NCI-H2029 treated with DMSO at 0.1 percent for 48 hours (cell line): ENCODE results near the gene COP1.

ENCODE experiments used
- DNase-seq: peaks from one replicate; lab custom pipeline; 2025; lab: John Stamatoyannopoulos, UW

The COP1 gene

DNA sequence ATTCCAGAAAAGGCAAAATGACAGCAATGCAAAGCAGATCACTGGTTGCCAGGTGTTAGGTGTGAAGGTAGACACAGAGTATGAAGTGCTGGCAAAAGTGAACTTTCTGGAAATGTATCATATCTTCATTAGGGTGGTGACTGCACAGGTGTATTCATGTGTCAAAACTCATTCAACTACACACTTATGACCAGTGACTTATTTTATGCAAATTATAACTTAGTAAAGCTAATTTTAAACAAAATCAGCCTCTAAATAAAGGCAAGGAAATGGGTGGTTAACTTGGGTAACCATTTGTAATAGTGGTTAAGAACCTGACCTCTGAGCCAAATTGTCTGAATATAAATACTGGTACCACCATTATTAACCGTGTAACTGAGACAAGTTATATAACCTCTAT, 7.4 kb downstream of the COP1 start:
- DNase-seq: no peak

DNA sequence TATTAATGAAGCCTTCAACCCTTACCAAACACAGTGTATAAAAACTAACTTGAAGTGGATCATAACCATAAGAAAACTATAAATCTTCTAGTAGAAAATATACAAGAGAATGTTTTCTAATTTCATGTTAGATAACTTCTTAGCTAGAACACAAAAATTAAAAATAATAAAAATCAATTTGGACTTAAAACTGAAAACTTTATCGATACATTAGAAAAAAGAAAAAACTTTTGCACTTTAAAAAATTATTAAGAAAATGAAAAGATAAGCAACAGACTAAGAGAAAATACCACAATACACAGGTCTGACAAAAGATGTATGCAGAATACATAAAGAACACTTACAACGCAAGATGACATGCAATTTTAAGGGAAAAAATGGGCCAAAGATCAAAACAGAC, 8.7 kb downstream of the COP1 start:
- no peak for DNase-seq

DNA sequence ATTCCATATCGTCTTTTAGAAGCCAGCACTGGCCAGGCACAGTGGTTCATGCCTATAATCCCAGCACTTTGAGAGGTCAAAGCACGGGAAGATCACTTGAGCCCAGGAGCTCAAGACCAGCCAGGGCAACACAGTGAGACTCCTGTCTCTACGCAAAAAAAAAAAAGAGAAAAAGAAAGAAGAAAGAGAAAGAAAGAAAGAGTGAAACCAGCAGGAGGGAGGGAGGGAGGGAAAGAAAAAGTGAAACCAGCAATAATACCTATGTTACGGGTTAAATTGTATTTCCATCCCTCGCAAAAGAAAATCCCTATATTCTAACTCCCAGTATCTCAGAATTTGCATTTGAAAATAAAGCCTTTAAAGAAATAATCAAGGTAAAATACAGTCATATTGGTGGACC, 10.4 kb downstream of the COP1 start:
- no peak for DNase-seq

DNA sequence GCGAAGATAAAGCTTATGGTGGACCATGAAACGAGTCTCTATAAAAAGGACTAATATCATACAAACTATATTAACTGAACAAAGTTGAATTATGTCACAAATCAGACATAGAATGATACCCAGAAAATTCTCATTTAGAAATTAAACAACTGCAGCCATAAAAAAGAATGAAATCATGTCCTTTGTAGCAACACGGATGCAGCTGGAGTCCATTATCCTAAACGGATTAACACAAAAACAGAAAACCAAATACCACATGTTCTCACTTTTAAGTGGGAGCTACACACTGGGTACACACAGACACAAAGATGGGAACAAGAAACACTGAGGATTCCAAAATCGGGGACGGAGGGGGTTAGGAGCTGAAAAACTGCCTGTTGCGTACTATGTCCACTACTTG, 11.5 kb downstream of the COP1 start:
- no peak for DNase-seq

DNA sequence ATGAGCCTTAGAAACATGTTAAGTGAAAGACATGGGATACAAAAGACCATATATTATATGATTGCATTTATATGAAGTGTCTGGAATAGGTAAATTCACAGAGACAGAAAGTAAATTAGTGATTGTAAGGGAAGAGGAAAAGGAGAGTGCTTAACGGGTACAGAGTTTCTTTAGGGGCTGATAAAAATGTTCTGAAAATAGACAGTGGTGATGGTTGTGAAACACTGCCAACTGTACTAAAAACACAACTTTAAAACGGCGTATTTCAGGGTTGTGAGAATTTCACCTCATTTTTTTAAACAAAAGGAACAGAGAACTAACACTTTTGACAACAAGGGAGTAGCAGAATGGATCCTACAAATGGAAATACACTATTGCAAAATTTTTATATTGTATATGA, 13.4 kb downstream of the COP1 start:
- no peak for DNase-seq

DNA sequence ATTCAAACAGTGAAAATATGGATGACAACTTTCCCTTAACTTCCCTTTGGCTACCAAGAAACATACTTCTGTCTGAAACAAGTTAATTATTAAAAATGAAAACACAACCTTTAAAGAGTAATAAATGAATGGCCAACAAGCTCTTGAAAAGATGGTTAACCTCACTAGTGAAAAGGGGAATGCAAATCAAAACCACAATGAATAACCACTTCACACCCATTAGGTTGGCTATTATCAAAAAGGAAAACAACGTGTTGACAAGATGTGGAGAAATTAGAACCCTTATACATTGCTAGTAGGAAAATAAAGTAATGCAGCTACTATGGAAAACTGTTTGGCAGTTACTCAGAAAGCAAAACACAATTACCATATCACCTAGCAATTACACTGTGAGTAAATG, 14.1 kb downstream of the COP1 start:
- no peak for DNase-seq

DNA sequence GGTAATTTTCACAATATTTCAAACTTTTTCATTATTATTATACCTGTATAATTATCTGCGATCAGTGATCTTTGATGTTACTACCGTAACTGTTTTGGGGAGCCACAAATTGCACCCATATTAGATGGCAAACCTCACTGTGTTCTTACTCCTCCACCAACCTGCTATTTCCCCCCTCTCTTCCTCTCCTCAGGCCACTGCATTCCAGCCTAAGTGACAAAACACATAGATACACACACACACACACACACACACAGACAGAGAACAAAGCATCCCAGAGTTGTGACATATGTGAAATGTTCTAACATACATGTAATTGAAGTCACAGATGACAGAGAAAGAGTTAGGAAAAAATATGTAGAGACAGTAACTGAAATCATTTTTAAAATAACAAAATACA, 18.5 kb downstream of the COP1 start:
- no peak for DNase-seq

DNA sequence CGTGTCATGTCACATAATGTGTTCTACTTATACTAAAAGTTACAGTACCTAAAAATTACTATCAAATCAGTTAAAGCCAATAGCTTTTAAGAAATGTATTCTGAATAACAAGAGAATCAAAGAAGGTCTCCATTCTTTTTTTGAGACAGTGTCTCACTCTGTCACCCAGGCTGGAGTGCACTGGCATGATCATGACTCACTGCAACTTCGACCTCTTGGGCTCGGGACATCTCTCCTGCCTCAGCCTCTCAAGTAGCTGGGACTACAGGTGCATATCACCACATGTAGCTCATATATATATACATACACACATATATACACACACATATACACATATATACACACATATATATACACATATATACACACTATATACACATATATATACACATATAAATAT, 20.1 kb downstream of the COP1 start:
- DNase-seq: no peak

DNA sequence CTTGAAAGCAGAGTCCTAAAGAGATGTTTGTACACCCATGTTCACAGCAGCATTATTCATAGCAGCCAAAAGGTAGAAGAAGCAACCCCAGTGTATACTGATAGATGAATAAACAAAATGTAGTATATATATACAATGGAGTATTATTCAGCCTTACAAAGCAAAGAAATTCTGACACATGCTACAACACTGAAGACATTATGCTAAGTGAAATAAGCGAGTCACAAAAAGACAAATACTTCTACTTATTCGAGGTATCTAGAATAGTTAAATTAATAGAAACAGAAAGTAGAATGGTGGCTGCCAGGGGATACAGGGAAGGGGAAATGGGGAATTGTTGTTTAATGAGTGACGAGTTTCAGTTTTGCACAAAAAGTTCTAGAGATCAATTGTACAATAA, 23.5 kb downstream of the COP1 start:
- DNase-seq: no peak

DNA sequence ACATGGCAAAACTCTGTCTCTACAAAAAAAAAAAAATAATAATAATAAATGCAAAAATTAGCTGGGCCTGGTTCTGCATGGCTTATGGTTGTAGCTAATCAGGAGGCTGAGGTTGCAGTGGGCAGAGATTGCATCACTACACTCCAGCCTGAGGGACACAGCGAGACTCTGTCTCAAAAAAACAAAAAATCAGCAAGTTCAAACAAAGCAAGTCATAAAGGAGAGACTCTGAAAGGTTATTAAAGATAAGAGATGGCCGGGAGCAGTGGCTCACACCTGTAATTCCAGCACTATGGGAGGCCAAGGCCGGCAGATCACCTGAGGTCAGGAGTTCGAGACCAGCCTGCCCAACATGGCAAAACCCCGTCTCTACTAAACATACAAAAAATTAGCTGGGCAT, 28.8 kb downstream of the COP1 start:
- no peak for DNase-seq

DNA sequence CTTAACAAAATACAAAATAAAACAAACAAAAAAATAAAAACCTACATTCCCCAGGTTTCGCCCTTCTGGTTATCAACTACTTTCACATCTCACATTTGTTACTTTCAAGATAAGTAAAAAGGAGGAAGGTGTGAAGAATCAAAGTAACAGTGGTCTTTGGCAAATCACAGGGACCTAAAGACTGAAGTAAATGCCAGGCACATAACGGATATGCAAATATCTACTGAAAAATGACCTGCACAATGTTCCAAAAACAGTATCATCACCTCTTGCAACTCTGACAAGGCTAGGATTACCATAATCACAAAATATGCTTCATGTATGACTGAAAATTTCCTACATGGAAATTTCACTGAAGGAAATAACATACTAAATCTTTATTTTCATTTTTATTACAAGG, 29.3 kb downstream of the COP1 start:
- DNase-seq: no peak

DNA sequence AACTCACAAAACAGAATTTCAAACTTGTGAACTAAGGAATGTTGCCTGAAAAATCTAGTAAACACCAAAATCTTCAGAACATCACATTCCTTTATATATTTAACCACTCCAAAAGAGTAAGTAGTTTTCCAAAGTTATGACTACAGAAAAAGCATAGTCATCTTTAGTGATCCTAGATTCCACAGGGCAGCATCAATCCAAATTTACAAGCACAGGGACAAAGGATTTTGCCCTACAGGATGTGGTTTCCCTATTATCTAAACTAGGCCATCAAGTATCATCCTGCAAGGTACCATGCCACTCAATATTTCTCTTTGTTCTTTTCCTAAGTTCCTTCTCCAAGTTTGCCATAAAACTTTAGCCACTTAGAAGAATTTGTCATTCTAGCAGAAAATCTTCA, 33.0 kb downstream of the COP1 start:
- DNase-seq: no peak

DNA sequence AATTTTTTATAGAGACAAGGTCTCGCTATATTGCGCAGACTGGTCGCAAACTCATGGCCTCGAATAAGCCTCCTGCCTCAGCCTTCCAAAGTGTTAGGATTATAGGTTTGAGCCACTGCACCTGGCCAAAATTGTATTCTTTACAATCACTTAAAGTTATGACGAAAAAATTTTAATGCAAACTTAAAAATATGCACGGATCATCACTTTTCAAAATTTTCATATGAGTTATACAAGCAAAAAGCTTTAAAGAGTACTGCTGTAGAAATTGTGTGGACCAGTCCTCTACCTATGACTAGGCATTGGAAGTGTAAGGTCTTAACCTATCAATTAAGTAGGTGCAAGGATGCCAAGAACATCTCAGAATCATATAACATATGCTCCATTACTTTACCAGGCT, 34.9 kb downstream of the COP1 start:
- no peak for DNase-seq

DNA sequence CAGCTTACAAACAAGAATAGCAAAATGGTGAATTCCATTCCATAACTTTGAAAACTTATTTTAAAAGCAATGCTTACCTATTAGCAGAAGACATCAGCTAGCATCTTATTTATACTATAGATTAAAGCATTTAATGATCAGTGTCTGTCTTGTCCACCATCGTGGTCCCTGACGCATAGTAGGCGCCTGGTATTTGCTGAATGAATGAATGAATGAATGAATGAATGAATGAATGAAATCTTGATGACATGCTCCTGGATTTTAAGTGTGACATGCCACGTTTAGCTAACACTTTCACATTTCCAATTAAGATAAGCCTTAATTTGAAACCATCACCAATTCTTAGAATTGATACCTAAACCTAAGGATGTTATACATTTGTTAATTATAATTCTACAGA, 39.9 kb downstream of the COP1 start:
- no peak for DNase-seq

DNA sequence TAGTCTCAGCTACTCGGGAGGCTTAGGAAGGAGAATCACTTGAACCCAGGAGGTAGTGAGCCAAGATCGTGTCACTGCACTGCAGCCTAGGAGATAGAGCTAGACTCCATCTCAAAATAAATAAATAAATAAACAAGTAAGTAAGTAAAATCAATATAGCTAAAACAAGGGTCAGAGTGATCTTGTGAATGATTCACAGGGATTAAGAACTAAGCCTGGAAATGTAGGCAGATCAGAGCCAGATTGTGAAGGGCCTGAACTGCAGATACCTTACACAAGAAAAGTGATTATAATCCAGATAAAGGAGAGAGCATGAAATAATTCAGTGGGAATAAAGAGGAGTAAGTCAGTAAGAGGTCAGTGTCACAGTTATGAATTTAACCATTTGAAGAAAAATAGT, 41.5 kb downstream of the COP1 start:
- DNase-seq: no peak

DNA sequence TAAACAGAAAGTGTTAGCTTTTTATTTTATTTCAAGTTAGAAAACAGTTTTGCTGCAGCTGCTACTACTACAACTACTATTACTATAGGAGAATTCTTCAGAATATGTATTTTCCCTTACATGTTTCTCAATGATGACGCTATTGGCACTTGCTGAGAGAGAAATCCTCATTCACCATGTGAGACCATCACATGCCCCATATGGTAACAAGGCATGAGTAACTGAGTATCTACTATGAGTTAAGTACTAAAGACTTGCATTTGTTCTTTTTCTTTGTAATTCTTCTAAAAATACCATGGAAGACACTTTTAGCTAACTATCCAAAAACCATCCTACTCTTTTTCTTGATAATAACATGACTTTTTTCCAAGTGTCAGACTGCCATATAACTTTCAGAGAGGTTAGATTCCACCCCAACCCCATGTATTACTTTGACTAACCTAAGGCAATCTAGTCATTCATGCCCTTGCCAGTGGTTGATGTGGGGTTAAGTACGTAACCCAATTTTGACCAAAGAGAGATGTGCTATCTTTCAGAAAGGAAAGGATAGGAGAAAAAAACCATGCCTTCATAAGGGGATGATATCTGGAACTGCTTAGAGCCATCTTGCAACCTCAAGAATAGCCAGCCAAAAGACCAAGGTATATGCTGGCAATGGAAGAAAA, 42.9 kb downstream of the COP1 start:
- no peak for DNase-seq

DNA sequence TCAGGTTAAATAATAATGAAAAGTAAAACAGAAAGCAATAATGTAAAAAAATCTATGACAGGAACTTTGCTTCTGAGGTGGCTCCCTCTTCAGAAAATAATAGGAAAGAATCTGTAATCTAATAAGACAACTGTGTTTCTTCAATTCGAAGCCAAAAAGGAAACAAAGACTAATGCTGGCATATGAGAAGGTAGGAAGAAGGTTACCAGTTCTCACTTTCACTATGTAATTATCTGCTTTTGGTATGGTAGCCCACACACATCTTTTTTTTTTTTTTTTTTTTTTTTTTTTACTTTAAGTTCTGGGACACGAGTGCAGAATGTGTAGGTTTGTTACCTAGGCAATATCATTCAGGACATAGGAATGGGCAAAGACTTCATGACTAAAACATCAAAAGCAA, 47.1 kb downstream of the COP1 start:
- DNase-seq: no peak

DNA sequence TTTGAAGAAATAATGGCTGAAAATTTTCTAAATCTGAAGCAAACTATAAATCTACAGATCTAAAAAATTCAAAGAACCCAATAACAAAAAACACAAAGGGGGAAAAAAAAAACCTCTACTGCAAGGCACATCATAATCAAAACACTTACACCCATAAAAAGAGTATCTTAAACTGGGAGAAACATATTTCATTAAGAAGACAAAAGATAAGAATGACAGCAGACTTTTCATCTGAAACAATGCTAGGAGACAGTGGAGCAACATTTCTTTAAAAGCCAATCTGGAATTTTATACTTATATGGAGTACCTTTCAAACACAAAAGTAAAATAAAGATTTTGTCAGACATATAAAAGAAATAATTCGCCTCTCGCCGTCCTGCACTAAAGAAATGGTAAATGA, 49.1 kb downstream of the COP1 start:
- no peak for DNase-seq

DNA sequence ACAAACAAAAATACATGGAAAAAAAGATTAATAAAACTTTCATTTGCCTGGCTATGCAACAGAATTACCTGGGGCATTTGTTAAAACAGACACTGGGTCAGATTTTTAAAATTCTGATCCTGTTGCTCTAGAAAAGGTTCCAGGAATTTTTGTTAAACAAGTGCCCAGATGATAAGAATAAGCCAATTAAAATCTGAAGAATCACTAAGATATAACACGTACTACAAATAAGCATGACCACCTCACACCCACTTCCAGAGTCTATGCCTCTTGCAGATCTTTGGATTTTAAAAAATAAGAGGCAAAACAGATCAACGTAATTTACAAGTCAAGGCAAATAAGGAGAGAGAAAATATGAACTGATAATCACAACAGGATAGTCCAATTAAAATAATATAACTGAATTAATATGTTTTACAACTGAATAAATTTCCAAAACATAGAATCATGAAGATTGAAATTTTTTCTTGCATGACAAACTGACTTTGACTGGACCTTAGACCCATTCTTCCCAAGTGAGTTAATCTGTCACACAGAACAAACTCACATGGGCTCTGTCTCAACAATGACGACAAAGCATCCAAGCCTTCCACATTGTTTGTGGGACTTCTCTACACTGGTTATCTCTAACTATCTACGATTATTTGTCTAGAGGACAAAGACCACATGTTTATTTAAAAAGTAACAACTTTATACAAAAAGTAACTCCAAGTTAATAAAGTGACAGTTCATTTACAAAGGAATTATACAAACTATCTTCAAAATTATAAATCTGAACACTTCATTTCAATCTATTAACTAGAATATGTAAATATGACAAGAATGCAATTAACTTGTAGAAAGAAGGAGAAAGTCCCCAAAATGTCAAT, 56.9 kb downstream of the COP1 start:
- no peak for DNase-seq

DNA sequence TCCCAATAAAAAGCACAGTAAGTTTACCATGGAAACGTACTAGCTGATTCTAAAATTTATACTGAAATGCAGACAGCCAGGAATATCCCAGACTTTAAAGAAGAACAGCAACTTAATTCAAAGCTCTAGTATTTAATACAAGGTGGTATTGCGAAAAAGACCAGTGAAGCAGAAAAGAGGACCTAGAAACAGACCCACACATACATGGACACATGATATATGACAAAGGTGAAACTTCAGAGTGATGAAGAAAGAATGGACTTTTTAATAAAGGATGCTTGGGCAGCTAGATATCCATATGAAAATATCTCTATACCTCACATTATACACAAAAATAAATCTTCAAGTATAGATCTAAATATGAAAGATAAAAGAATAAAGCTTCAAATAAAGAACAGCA, 62.6 kb downstream of the COP1 start:
- DNase-seq: no peak

DNA sequence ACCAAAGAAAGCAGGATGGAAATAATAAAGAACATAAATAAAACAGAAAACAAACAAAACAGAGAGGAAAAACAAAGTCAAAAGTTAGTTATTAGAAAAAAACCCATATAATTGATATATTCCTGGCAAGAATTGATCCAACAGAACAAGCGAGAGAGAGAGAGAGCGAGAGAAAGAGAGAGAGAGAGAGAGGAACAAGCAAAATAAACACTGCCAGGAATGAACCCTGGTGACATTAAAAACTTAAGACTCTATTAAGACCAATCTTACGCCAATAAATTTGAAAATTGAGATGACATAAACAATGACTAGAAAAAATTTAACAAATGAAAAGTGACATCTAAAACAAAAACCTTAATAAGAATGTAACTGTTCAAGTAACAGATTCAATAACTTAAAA, 64.1 kb downstream of the COP1 start:
- no peak for DNase-seq

DNA sequence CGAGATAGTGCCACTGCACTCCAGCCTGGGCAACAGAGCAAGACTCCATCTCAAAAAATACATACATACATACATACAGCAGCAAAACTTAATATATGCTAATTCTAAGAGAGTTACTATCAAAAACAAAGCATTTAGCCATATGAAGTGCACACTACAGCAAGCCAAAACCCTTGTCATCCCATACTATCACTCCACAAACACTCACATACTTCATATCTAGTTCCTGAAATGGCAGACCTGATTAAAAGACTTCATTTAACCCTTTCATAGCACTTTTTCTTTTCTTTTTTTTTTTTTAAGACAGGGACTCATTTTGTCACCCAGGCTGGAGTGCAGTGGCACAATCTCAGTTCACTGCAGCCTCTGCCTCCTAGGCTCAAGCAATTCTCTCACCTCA, 65.6 kb downstream of the COP1 start:
- DNase-seq: no peak

DNA sequence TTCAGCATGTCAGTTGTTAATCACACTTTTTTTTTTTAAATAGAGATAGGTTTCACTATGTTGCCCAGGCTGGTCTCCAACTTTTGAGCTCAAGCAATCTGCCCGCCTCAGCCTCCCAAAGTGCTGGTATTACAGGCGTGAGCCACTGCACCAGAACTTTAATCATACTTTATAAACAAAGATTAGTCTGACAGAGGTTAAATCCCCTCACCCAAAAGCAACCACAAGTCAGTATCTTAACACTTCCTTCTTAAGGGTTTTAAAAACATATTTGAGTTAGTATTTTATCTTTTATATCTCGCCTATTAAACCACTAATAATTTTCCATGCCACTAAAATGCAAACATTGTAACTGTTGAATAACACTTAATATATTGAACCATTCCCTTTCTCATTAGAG, 70.2 kb downstream of the COP1 start:
- no peak for DNase-seq

DNA sequence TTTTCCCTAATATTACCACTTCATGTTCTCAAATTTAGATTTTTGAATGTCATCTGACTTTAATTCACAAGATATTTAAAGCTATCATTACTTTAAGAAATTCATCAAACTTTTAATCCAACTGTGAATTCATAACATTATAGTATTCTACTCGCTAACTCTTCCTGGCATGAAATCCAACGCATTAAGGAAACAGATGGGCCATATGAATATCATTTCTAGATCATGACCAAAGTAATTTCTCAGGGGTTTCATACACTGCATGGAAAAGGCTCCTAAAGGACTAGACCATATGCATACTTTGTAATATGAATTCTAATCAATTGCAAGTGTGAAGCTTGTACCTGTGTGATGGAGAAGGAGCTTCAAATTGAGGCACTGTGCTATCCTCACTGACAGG, 72.4 kb downstream of the COP1 start:
- no peak for DNase-seq
